Left lung (tissue), 10 donors: ENCODE data around the gene RIMS1. TPM values are rescaled to one million over a fixed set of nuclear protein-coding genes. Genes with fewer than 3 reads are reported as not detected.

ENCODE experiments used
- ATAC-seq: fragments of 200-7000 bp; cut with Tn5 transposase; one replicate; pipeline ENCODE4 v1.9.1; 2020; ENCODE audit warnings: moderate library complexity
- DNase-seq, 4 donors: peaks; one replicate each; pipeline ENCODE4 v3.0.0-alpha.2; 2013 to 2020
- H3K27ac ChIP-seq, 2 donors: fragments of 200-600 bp; sonication (generic) in 1 of 2; one replicate each; pipeline versions ENCODE4 v1.5.0 to v1.8.0; 2020 to 2021
- H3K27me3 ChIP-seq, 2 donors: fragments of 200-600 bp; sonication (generic) in 1 of 2; one replicate each; pipeline versions ENCODE4 v1.5.0 to v1.8.0; 2020 to 2021
- H3K36me3 ChIP-seq, 2 donors: fragments of 200-600 bp; sonication (generic) in 1 of 2; one replicate each; pipeline versions ENCODE4 v1.5.0 to v1.8.0; 2020 to 2021
- H3K4me1 ChIP-seq, 2 donors: fragments of 200-600 bp; one replicate each; pipeline ENCODE4 v1.8.0; 2021
- H3K4me3 ChIP-seq, 2 donors: fragments of 200-600 bp; sonication (generic) in 1 of 2; one replicate each; pipeline versions ENCODE4 v1.5.0 to v1.8.0; 2020 to 2021; ENCODE audit warnings: mild to moderate bottlenecking in 1 of 2
- H3K9me3 ChIP-seq, 2 donors: fragments of 200-600 bp; sonication (generic) in 1 of 2; one replicate each; pipeline versions ENCODE4 v1.5.0 to v1.8.0; 2020 to 2021
- intact Hi-C, 2 donors: fragments of 100-400 bp; cut with DNase I; formaldehyde crosslinking; loops; one replicate each; pipeline versions ENCODE4 v1.11.2 to v1.14.2; 2022
- polyA plus RNA-seq, 6 donors: library from polyadenylated mRNA; unstranded; fragments of 120-200 nt; gene quantifications; one replicate each; pipeline ENCODE4 v1.2.1, GENCODE V29; 2013; ENCODE audit not compliant: insufficient read length in 6 of 6
- total RNA-seq, 2 donors: library from RNA; stranded (reverse); fragmentation: NEBNext Ultra II Directional; extraction: Animal tissue kit (Norgen Biotek cat#: 25700); gene quantifications; one replicate each; pipeline ENCODE4 v1.2.1, GENCODE V29; 2021
- TF ChIP-seq, protein P1 (sequence below), 2 donors: fragments of 200-600 bp; sonication (generic) in 1 of 2; IDR thresholded peaks; one replicate each; pipeline versions ENCODE4 v1.5.0 to v1.8.0; 2021; ENCODE audit warnings: antibody characterized with exemption in 2 of 2
- donor health status: DM: no; HTN: yes; CAD: no.
- donor health status: DM: no; HTN: no; CAD: no.

RIMS1 gene
- total and polyA plus RNA-seq, 8 donors: 0.50 to 2.0 (median 0.77) TPM

GRCh38 chr6:72102561-72102960 lies 216.2 kb downstream of the RIMS1 start:
- TF ChIP-seq, protein P1, sequence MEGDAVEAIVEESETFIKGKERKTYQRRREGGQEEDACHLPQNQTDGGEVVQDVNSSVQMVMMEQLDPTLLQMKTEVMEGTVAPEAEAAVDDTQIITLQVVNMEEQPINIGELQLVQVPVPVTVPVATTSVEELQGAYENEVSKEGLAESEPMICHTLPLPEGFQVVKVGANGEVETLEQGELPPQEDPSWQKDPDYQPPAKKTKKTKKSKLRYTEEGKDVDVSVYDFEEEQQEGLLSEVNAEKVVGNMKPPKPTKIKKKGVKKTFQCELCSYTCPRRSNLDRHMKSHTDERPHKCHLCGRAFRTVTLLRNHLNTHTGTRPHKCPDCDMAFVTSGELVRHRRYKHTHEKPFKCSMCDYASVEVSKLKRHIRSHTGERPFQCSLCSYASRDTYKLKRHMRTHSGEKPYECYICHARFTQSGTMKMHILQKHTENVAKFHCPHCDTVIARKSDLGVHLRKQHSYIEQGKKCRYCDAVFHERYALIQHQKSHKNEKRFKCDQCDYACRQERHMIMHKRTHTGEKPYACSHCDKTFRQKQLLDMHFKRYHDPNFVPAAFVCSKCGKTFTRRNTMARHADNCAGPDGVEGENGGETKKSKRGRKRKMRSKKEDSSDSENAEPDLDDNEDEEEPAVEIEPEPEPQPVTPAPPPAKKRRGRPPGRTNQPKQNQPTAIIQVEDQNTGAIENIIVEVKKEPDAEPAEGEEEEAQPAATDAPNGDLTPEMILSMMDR (IDR thresholded peaks at IDR 0.05): no peak
- Histone ChIP-seq H3K9me3 (no peaks in the 10 kb centered on the region), H3K27me3 (no peaks in the 10 kb centered on the region), H3K27ac (no peak overlapping the region), H3K4me1 (no peaks in the 10 kb centered on the region), H3K4me3 (no peak overlapping the region), H3K36me3 (no peaks in the 10 kb centered on the region)
- DNase-seq: no peak
- intact Hi-C loops: no loop called here
- no peak for ATAC-seq

DNA sequence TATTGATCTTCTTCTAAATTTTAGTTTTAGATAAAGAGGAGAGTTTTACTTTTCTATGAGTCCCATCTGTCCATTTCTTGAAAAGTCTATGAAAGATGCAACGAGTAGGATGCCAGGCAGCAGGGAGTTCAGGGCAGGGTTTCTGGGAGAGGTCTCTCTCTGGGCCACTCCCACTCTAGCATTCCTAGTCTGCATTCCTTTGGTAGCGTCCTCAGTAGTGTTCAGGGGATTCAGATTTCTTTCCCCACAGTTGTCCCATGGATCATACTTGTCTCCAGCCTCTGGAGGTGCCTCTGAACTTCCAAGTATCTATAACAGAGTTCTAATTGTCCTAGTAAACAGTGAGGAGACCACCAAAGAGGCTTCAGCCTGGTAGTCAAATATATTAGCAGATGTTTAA lies 225.3 kb downstream of the RIMS1 start:
- Histone ChIP-seq H3K27ac (no peak overlapping the region), H3K4me3 (no peak overlapping the region), H3K4me1 (no peaks in the 10 kb centered on the region), H3K27me3 (no peaks in the 10 kb centered on the region), H3K9me3 (peaks cover 0 to 3% of the 10 kb centered on the region in 2 donors), H3K36me3 (no peaks in the 10 kb centered on the region)
- intact Hi-C loops: no loop called here
- DNase-seq (no peak), ATAC-seq (no peak)
- TF ChIP-seq, protein P1 (IDR thresholded peaks at IDR 0.05): no peak

DNA sequence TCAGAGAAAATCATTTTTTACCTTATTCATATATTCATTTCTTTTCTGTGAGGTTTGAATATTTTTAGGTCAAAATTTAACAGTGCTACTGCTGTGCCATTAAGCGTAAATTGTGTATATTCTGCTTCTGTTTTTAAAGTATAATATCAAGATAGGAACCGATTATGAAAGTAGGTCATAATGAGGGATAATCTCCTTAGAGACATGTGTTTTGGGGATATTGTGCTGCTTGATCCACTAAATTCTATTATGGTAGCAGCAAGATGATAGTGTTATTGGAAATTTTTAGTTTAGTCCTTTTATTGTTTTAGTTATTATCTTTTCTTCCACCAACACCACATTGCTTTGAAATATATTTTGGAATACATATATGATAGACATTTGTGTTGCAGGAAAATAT lies 244.0 kb downstream of the RIMS1 start:
- TF ChIP-seq, protein P1 (IDR thresholded peaks at IDR 0.05): no peak
- intact Hi-C loops: no loop called here
- H3K27ac ChIP-seq: no peak overlapping the region
- DNase-seq (no peak), ATAC-seq (no peak)
- no peaks in the 10 kb centered on the region for H3K27me3 ChIP-seq
- H3K9me3 ChIP-seq: peaks cover 0 to 4% of the 10 kb centered on the region in 2 donors
- H3K4me1 ChIP-seq: no peaks in the 10 kb centered on the region
- no peak overlapping the region for H3K4me3 ChIP-seq
- no peaks in the 10 kb centered on the region for H3K36me3 ChIP-seq

DNA sequence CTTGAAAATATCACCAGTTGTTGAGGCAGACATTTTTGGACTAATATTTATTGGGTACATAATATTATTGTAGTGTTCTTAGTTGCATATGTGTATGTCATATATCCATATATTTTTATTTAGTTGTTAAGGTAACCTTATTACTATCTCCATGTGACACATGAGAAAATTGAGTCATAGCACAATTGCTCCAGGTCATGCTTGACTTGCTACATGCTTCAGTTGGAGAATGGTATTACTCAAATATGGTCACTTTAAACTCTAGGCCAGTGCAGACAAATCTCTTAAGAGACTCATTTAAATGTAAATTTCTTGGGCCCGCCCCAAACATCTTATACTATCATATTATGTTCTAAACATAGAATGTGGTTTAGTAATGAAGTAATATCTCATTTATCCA lies 246.1 kb downstream of the RIMS1 start:
- H3K27ac ChIP-seq: no peak overlapping the region
- no peaks in the 10 kb centered on the region for H3K36me3 ChIP-seq
- no peaks in the 10 kb centered on the region for H3K4me1 ChIP-seq
- DNase-seq: no peak
- no peak overlapping the region for H3K4me3 ChIP-seq
- no peaks in the 10 kb centered on the region for H3K27me3 ChIP-seq
- intact Hi-C loops: no loop called here
- ATAC-seq: no peak
- TF ChIP-seq, protein P1 (IDR thresholded peaks at IDR 0.05): no peak
- H3K9me3 ChIP-seq: no peaks in the 10 kb centered on the region

DNA sequence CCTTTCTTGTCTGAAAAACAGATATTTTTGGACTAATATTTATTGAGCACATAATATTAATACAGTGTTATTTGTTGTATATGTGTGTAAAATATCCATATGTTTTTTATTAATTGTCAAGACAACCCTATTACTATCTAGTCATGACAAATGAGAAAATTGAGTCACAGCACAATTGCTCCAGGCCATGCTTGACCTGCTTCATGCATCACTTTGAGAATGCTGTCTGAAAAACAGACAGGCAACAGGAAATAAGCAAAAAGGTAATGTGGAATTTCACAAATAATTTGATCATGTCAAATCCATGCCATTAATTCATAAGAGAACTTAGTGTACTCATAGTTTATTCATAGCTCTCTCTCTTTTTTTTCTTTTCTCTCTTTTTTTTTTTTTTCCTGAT lies 246.5 kb downstream of the RIMS1 start:
- no peak overlapping the region for H3K27ac ChIP-seq
- no peaks in the 10 kb centered on the region for H3K27me3 ChIP-seq
- no peaks in the 10 kb centered on the region for H3K4me1 ChIP-seq
- DNase-seq (no peak), ATAC-seq (no peak)
- no peak overlapping the region for H3K4me3 ChIP-seq
- H3K9me3 ChIP-seq: no peaks in the 10 kb centered on the region
- intact Hi-C loops: no loop called here
- TF ChIP-seq, protein P1 (IDR thresholded peaks at IDR 0.05): no peak
- H3K36me3 ChIP-seq: no peaks in the 10 kb centered on the region
